ENCODE results near the gene C1orf105.

Gene C1orf105

DNA sequence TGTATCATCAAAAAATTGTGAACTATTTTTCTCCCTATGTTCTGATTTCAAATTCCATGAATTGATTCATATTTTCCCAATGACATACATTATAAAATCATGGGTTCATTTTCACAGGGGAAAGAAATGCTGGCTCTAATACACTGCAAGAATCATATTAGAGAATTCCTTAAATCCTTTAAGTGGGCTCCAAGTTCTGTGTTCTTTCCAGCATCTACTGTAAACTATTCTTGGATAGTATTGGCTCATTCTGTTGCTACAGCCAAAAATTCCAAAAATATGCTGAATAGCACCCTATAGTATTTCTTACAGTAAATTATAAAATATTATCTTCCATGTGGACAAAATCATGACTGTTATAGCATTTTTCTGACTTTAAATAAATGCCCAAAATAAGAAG lies 19.0 kb upstream of the C1orf105 start:
- DNase-seq (ENCODE audit: low read depth, low spot score): no peak
- Histone ChIP-seq H3K27me3 (ENCODE audit: insufficient read depth, insufficient read length) (no peaks in the 10 kb centered on the region), H3K4me3 (ENCODE audit: insufficient read length, low read depth) (no peak overlapping the region), H3K36me3 (ENCODE audit: insufficient read depth, insufficient read length, low read length) (no peaks in the 10 kb centered on the region), H3K9me3 (ENCODE audit: insufficient read depth, low read length) (no peaks in the 10 kb centered on the region), H3K4me1 (ENCODE audit: insufficient read depth, insufficient read length) (no peaks in the 10 kb centered on the region), H3K9ac (ENCODE audit: insufficient read length, low read depth) (no peak overlapping the region)
- TF ChIP-seq YY1 (IDR thresholded peaks at IDR 0.05; ENCODE audit: insufficient read depth, insufficient read length): no peak
- TF ChIP-seq SUZ12 (IDR thresholded peaks at IDR 0.05; ENCODE audit: extremely low read depth, insufficient read depth, insufficient read length): no peak
- TF ChIP-seq ZNF274 (IDR thresholded peaks at IDR 0.05; ENCODE audit: low read depth, low read length): no peak

DNA sequence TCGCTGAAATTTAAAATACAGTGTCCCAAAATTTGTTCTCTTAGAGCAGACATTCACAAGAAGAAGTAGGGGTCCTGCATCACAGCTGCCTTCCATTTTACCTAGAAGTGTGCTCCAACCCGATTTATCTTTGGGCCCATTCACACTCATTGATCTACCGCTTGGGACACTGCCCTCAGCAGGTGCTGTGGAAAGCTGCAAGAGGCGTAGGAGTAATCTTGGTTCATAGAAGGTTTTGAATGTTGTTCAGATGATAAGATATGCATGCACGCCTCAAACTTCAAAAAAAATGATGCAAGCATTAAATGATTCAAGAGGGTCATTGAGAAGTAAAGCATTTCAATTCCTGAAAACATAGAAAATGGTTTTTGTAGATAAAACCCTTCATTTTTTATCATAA lies 18.6 kb upstream of the C1orf105 start:
- TF ChIP-seq SUZ12 (IDR thresholded peaks at IDR 0.05; ENCODE audit: extremely low read depth, insufficient read depth, insufficient read length) (no peak), YY1 (IDR thresholded peaks at IDR 0.05; ENCODE audit: insufficient read depth, insufficient read length) (no peak), ZNF274 (IDR thresholded peaks at IDR 0.05; ENCODE audit: low read depth, low read length) (no peak)
- Histone ChIP-seq H3K4me1 (ENCODE audit: insufficient read depth, insufficient read length) (no peaks in the 10 kb centered on the region), H3K36me3 (ENCODE audit: insufficient read depth, insufficient read length, low read length) (no peaks in the 10 kb centered on the region), H3K9me3 (ENCODE audit: insufficient read depth, low read length) (no peaks in the 10 kb centered on the region), H3K27me3 (ENCODE audit: insufficient read depth, insufficient read length) (no peaks in the 10 kb centered on the region), H3K9ac (ENCODE audit: insufficient read length, low read depth) (no peak overlapping the region), H3K4me3 (ENCODE audit: insufficient read length, low read depth) (no peak overlapping the region)
- no peak for DNase-seq (ENCODE audit: low read depth, low spot score)

DNA sequence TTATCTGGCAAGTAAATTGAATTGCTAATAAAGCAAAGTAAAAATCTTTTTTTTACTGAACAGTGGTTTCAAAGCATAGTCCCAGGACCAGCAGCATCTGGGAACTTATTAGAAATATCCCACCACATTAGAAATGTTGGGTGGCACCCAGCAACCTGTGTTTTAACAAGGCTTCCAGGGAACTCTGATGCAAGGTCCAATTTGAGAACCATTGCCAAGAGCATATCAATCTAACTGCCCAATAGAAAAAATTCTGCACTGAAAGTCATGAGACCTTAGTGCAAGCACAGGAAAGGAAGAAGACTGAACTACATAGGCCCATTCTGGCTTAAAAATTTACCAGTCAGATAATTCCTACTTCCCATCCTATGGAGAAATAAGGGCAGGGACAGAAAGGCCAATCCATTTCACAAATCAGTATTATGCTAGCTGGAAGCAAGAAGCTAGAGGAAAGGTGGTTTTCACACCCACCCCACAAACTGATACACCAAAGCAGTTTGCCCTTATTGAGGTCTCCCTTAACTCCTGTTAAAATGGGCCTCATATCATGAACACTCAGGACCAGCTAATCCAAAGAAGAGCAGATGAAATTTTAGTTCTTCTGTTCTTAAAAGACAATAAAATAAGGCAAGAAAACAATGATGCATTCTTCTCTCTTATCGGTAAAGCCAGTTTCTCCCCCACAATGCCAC lies 17.5 kb upstream of the C1orf105 start:
- no peaks in the 10 kb centered on the region for H3K4me1 ChIP-seq (ENCODE audit: insufficient read depth, insufficient read length)
- H3K36me3 ChIP-seq (ENCODE audit: insufficient read depth, insufficient read length, low read length): no peaks in the 10 kb centered on the region
- no peak overlapping the region for H3K9ac ChIP-seq (ENCODE audit: insufficient read length, low read depth)
- H3K9me3 ChIP-seq (ENCODE audit: insufficient read depth, low read length): no peaks in the 10 kb centered on the region
- TF ChIP-seq ZNF274 (IDR thresholded peaks at IDR 0.05; ENCODE audit: low read depth, low read length) (no peak), YY1 (IDR thresholded peaks at IDR 0.05; ENCODE audit: insufficient read depth, insufficient read length) (no peak), SUZ12 (IDR thresholded peaks at IDR 0.05; ENCODE audit: extremely low read depth, insufficient read depth, insufficient read length) (no peak)
- DNase-seq (ENCODE audit: low read depth, low spot score): no peak
- no peaks in the 10 kb centered on the region for H3K27me3 ChIP-seq (ENCODE audit: insufficient read depth, insufficient read length)
- H3K4me3 ChIP-seq (ENCODE audit: insufficient read length, low read depth): no peak overlapping the region

DNA sequence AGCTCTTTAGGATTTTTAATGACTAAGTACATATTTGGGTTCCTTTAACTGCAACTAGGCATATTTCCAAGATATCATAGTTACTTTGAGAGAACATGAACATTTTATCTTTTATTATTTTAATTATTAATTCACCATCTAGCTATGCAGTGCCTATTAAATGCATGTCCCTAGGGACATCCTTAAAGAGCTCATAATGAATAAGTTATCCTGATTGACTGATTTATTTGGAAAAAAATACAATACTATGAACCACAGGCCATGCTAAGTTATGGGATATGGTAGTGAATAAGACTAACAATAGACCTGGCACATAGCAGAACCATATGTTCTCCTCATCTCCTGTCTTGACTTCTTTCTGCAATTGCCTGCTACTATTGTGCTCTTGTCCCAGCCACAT lies 16.4 kb upstream of the C1orf105 start:
- H3K36me3 ChIP-seq (ENCODE audit: insufficient read depth, insufficient read length, low read length): no peaks in the 10 kb centered on the region
- no peaks in the 10 kb centered on the region for H3K27me3 ChIP-seq (ENCODE audit: insufficient read depth, insufficient read length)
- no peaks in the 10 kb centered on the region for H3K9me3 ChIP-seq (ENCODE audit: insufficient read depth, low read length)
- no peak for TF ChIP-seq YY1 (IDR thresholded peaks at IDR 0.05; ENCODE audit: insufficient read depth, insufficient read length)
- TF ChIP-seq SUZ12 (IDR thresholded peaks at IDR 0.05; ENCODE audit: extremely low read depth, insufficient read depth, insufficient read length): no peak
- TF ChIP-seq ZNF274 (IDR thresholded peaks at IDR 0.05; ENCODE audit: low read depth, low read length): no peak
- DNase-seq (ENCODE audit: low read depth, low spot score): no peak
- no peak overlapping the region for H3K9ac ChIP-seq (ENCODE audit: insufficient read length, low read depth)
- no peak overlapping the region for H3K4me3 ChIP-seq (ENCODE audit: insufficient read length, low read depth)
- H3K4me1 ChIP-seq (ENCODE audit: insufficient read depth, insufficient read length): no peaks in the 10 kb centered on the region

GRCh38 chr1:172405912-172406311 lies 14.6 kb upstream of the C1orf105 start:
- no peak for TF ChIP-seq YY1 (IDR thresholded peaks at IDR 0.05; ENCODE audit: insufficient read depth, insufficient read length)
- TF ChIP-seq SUZ12 (IDR thresholded peaks at IDR 0.05; ENCODE audit: extremely low read depth, insufficient read depth, insufficient read length): no peak
- no peak for TF ChIP-seq ZNF274 (IDR thresholded peaks at IDR 0.05; ENCODE audit: low read depth, low read length)

GRCh38 chr1:172406968-172407367 lies 13.5 kb upstream of the C1orf105 start:
- H3K36me3 ChIP-seq (ENCODE audit: insufficient read depth, insufficient read length, low read length): no peaks in the 10 kb centered on the region
- no peaks in the 10 kb centered on the region for H3K4me1 ChIP-seq (ENCODE audit: insufficient read depth, insufficient read length)
- H3K27me3 ChIP-seq (ENCODE audit: insufficient read depth, insufficient read length): no peaks in the 10 kb centered on the region
- H3K9ac ChIP-seq (ENCODE audit: insufficient read length, low read depth): no peak overlapping the region
- no peak for TF ChIP-seq YY1 (IDR thresholded peaks at IDR 0.05; ENCODE audit: insufficient read depth, insufficient read length)
- TF ChIP-seq ZNF274 (IDR thresholded peaks at IDR 0.05; ENCODE audit: low read depth, low read length): no peak
- no peak for TF ChIP-seq SUZ12 (IDR thresholded peaks at IDR 0.05; ENCODE audit: extremely low read depth, insufficient read depth, insufficient read length)
- DNase-seq (ENCODE audit: low read depth, low spot score): no peak
- H3K4me3 ChIP-seq (ENCODE audit: insufficient read length, low read depth): no peak overlapping the region
- no peaks in the 10 kb centered on the region for H3K9me3 ChIP-seq (ENCODE audit: insufficient read depth, low read length)

More at GRCh38 chr1:172405912-172406311, 14.6 kb upstream of the C1orf105 start:
- no peaks in the 10 kb centered on the region for H3K9me3 ChIP-seq (ENCODE audit: insufficient read depth, low read length)
- no peak overlapping the region for H3K4me3 ChIP-seq (ENCODE audit: insufficient read length, low read depth)
- no peaks in the 10 kb centered on the region for H3K36me3 ChIP-seq (ENCODE audit: insufficient read depth, insufficient read length, low read length)
- H3K9ac ChIP-seq (ENCODE audit: insufficient read length, low read depth): no peak overlapping the region
- no peaks in the 10 kb centered on the region for H3K4me1 ChIP-seq (ENCODE audit: insufficient read depth, insufficient read length)
- H3K27me3 ChIP-seq (ENCODE audit: insufficient read depth, insufficient read length): no peaks in the 10 kb centered on the region
- no peak for DNase-seq (ENCODE audit: low read depth, low spot score)

DNA sequence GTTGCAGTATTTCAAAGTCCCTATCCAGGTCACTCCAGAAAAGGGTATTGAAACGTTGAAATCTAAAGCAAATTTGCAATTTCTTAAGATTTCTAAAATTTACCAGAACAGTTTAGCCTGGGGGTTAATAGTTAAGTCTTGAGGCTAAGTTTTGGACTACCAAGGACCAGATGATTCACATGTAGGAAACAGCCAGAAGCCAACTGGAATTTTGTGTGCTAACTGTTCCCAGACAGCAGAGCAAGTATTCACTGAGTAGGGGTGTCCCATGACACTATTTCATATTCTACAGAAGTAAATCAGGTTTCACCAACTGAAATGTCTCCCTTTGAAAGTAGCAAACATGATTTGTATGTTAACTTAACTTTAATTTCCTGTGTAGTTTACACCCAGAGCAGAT lies 11.5 kb upstream of the C1orf105 start:
- Histone ChIP-seq H3K4me1 (ENCODE audit: insufficient read depth, insufficient read length) (no peaks in the 10 kb centered on the region), H3K9me3 (ENCODE audit: insufficient read depth, low read length) (no peaks in the 10 kb centered on the region), H3K27me3 (ENCODE audit: insufficient read depth, insufficient read length) (no peaks in the 10 kb centered on the region), H3K4me3 (ENCODE audit: insufficient read length, low read depth) (no peak overlapping the region), H3K36me3 (ENCODE audit: insufficient read depth, insufficient read length, low read length) (no peaks in the 10 kb centered on the region), H3K9ac (ENCODE audit: insufficient read length, low read depth) (no peak overlapping the region)
- no peak for DNase-seq (ENCODE audit: low read depth, low spot score)
- TF ChIP-seq YY1 (IDR thresholded peaks at IDR 0.05; ENCODE audit: insufficient read depth, insufficient read length) (no peak), SUZ12 (IDR thresholded peaks at IDR 0.05; ENCODE audit: extremely low read depth, insufficient read depth, insufficient read length) (no peak), ZNF274 (IDR thresholded peaks at IDR 0.05; ENCODE audit: low read depth, low read length) (no peak)
